ENCODE data around the gene ELL. TPM values are rescaled to one million over a fixed set of nuclear protein-coding genes. Genes with fewer than 3 reads are reported as not detected.

Gene ELL
- polyA plus RNA-seq, 4 donors = 7.8 to 12.0 (median 9.0) TPM

DNA sequence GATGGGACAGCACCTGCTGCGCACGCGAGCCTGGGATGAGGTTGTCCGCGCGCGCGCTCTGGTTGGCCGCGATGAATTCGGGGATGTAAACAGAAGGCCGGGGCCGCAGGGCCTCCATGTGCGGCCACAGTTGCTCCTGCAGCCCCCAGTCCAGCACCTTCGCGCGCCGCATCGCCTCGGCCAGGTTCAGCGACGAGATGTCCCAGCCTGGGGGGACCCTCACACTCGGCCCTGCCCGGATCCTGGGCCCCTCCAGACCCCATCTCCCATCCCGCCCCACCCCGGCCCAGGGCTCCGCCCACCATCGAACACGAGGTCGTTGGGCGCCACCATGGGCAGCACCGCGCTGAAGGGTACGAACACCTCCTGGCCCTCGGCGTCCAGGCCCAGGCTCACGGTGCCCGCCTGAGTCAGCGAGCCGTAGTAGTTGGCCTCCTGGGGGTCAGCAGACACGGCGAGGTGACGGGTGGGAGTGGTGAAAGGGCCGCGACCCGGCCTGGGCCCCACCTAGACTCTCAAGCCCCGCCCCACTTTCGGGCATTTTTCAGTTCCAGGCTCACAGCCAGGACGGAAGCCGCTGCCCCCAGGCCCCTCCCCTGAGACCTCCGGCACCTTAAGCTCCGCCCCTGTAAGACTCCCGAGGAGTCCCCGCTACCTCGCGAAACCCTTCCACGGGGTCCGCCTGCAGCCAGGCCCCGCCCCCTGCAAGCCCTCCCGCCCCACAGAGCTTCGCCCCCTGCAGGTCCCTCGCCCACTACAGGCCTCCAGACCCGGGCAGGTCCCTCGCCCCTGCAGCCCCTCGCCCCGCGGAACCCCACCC, 85.0 kb downstream of the ELL start:
- no peak for DNase-seq (ENCODE audit: low read depth in 4 of 4, low spot score in 3 of 4)

DNA sequence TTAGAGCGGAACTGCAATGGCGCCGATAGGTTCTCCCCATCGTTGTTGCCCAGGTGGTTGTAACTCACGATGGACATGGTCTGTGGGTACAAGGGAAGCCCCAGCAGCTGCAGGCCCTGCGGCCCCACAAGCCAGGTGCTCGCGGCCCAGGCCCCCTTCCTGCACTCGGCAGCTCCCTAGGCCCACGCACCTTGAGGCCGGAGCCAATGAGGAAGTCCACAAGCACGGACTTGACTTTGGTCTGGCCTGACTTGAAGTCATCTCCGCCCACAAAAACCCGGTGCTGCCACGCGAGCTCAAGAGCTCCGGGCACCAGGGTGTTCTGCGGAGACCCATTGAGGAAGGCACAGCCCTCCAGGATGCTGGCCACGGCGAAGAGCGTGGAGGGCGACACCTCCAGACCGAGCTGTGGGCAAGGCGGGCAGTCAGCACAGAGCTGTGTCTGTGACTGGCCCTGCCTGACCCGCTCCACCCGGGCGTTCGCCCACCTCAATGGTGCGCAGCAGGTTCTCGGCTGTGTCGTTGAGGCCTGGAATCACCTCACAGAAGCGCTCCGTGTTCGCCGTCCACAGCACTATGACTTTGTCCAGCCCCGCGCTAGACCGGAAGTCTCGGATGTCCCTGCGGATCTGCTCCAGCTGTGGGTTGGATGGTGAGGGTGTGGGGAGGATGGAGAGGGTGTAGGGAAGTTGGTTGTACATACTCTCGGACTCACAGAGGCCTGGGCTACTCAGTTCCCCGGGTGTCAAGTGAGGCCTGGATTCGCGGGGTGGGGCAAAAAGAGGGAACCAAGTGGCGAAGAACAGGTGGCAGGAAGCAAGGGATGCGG, 85.8 kb downstream of the ELL start:
- DNase-seq (ENCODE audit: low read depth in 4 of 4, low spot score in 3 of 4) = no peak

DNA sequence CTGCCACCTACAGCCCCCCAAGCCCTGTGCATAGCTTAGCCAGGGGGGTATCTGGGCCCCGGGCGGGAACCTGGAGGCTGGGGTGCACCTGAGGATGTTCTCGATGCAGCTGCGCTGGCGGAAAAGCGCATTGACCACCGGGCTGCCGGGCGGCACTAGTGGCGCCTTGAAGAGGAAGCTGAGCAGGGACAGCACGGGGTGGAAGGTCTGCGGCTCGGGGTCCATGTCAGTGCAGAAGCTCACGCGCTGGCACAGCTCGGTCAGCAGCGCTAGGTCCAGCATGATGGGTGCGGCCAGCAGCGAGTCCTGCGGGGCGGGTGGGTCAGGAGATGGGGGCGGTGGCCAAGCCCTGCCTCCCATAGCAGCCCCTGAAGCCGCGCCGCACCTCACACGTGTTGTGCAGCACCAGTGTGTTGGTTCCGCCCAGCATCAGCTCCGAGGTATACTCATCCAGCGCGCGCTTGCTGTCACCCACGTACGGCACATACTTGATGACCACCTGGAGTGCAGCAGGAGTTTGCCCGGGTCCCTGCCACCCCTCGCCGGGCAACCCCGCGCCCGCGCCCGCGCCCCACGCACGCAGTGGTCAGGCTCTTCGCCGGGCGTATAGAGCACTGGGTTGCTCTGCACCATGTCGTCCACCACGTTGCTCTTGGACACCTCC, 86.6 kb downstream of the ELL start:
- no peak for DNase-seq (ENCODE audit: low read depth in 4 of 4, low spot score in 3 of 4)

DNA sequence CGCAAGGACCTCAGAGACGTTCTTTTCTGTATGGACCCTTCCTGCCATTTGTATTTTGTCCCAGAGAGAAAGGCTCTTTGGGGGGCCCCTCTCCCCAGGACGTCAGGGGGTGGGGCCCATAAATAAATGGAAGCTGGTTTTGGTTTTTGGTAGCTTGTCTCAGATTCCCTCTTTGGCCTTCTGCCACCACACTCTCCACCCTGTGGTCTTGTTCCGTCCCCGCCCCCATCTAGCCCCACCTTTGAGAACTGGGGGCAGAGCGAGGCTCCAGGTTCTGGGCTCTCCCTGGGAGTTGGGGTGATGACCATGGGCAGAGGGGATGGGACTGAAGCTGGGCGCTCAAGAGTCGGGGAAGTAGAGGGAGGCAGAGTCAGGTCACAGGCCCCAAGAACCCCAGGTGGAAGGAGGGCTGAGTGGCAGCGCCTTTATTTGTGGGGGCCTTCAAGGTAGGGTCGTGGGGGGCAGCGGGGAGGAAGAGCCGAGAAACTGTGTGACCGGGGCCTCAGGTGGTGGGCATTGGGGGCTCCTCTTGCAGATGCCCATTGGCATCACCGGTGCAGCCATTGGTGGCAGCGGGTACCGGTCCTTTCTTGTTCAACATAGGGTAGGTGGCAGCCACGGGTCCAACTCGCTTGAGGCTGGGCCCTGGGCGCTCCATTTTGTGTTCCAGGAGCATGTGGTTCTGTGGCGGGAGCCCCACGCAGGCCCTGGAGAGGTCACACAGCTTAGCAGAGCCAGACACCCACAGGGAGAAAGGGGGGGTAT, 87.3 kb downstream of the ELL start:
- DNase-seq (ENCODE audit: low read depth in 4 of 4, low spot score in 3 of 4) = no peak

DNA sequence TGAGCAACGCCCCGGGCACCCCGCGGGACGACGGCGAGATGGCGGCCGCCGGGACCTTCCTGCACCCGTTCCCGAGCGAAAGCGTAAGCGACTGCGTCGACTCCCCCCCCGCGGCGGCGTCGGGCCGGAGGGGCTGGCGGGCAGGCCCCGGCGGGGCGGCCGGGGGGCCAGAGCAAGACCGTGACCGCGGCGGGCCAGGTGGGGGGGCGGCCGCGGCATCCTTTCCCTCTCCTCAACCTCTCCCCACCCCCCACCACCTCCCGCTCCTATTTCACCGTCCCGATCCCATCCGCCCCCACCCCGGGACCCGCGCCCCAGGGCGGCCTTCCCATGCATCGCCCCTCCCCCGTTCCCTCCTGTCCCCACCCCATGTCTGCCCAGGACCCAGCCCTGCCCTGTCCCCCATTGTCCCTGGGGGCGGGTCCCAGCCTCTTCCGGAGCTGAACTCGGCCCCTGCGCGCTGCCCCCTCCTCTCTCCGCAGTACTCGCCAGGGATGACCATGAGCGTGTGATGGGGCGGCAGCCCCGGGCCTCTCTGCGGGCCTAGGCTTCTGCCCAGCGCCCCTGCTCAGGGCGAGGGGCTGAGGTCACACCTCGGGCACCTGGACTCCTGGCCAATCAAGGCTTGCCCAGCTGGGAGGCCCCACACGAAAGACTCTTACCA, 88.0 kb downstream of the ELL start:
- DNase-seq (ENCODE audit: low read depth in 4 of 4, low spot score in 3 of 4) = no peak

DNA sequence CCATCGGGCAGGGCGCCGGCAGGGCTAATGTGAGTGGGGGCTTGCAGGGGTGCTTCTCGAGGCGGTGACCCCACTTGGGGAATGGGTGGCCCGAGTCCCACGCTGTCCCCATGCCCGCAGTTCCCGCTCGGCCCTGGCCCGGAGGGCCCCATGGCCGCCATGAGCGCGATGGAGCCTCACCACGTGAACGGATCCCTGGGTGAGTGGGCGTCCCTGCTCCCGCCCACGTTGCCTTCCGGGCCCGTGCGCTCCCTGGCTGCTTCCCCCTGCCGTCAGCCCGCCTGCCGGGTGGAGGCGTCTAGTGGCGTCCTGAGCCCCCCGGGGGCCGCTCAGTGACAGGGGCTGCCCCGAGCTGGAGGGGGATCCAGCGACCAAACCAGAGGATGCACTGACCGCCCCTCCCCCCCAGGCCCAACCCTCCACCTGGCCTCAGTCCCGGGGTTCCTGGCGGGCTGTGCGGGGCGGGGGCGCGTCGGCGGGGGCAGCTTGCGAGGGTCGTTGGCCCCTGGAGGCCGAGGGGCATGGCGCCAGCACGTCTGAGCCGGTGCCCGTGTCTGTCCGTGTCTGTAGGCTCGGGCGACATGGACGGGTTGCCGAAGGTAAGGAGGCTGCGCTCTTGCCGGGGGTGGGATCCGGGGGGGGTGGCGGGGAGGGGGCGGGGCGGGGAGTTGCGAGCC, 88.7 kb downstream of the ELL start:
- no peak for DNase-seq (ENCODE audit: low read depth in 4 of 4, low spot score in 3 of 4)

DNA sequence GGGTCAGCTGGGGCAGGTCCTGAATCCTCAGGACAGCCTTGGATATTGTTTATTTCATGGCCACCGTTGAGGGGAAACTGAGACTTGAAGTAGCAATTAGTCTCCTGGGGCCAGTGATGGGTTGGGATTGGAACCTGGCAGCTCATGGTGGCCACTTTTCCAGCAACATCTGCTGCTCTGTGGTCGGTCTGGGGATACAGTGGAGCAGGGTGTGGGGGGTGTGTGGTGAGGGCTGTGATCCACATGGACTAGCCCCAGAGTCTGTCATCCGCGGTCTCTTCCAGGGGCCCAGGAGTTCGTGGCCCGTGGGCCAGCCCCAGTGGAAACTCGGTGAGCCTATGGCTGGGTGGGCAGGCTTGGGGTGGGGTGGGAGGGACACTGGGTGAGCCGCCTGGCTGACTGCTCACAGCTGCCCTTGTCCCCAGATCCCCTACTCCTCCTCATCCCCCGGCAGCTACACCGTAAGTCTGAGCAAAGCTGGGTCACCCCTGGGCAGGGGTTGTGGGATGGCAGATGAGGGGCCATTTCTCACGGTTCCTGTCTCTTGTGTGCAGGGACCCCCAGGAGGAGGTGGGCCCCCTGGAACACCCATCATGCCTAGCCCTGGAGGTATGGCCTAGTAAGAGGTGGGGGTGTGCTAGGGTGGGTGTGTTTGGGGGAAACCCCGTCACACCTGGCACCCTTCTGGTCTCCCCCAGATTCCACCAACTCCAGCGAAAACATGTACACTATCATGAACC, 89.4 kb downstream of the ELL start:
- no peak for DNase-seq (ENCODE audit: low read depth in 4 of 4, low spot score in 3 of 4)

DNA sequence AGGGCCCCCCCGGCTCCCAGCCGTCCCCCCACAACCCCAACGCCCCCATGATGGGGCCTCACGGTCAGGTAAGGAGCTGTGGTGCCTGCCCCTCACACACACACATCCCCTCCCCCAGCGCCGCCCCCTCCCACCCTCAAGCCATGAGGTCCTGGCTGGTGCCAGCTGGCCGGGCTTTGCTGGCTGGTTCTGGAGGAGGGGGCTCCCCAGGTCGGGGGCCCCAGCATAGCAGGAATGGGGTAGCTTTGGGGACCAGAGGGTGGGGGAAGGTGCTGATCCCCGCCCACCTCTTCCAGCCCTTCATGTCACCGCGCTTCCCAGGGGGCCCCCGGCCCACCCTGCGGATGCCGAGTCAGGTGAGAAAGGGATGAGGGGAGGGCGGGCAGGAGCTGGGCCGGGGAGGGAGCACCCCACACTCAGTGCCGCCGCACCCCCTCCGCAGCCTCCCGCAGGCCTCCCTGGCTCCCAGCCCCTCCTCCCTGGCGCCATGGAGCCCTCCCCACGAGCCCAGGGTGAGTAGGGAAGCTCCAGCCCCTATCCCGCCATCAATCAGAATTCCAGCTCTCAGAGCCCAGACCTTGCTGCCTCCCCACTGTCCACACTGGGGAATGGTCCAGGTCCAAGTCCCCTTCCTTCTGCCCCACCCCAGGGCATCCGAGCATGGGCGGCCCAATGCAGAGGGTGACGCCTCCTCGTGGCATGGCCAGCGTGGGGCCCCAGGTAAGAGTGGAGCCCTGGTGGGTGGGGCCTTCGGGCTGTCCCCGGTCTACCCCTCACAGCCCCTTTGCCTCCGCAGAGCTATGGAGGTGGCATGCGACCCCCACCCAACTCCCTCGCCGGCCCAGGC, 90.3 kb downstream of the ELL start:
- no peak for DNase-seq (ENCODE audit: low read depth in 4 of 4, low spot score in 3 of 4)

DNA sequence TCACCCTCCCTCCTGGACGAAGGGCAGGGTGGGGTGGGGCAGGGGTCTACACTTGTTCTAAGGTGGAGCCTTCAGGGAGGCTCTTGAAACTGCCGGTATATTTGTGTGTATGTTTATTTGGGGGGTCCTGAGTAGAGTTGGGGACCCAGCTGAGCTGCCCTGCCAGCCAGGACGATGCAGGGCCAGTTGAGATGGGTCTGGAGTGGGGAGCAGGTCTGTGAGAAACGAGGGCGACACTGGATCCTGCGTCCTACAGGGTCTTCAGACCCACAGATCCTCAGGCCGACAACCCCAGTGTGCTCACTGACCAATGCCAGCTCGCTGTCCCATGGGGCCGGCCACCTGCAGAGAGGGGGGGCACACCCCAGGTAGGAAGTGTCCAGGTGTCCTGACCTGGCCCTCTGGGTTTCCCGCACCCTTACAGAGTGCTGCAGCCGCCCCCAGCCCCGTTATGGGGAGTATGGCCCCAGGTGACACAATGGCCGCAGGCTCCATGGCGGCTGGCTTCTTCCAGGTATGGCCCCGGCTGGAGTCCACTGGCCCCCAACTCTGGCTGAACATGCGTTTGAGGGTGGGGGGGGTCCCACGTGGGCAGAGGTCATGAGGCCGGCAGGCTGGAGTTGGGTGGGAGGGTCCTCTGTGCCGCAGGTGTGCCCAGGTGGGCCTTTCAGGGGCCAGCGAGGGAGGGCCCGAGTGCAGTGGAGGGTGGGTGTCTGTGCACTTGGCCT, 91.3 kb downstream of the ELL start:
- no peak for DNase-seq (ENCODE audit: low read depth in 4 of 4, low spot score in 3 of 4)

DNA sequence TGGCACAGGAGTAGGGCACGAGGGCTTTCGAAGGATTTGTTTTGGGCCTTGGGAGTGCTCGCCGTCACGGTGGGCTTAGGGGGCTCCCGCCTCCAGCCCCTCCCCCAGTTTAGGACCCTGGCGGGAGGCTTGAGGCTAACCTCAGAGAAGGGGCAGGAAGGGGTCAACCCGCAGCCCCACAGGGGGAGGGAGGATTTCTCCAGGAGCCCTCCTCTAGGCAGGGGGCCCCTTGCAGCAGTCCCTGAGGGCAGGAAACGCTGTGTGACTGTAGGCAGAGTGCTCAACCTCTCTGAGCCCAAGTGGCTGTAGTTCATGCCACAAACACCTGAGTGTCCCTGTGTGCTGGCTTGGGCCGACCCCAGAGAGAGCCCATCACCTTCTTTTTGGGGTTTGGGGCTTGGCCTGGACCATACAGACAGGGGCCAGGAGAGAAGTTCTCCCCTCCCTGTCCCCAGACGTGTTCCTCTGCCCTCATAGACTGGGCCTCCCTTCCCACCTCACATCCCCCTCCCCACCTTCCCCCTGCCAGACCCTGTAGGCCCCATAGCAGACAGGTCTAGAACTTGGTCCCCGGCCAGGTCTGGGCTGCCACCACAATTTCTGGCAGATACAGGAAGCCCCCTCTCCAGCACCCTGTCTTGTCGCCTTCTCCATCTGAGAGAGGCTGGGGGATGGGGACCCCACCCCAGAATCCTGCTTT, 92.0 kb downstream of the ELL start:
- no peak for DNase-seq (ENCODE audit: low read depth in 4 of 4, low spot score in 3 of 4)

DNA sequence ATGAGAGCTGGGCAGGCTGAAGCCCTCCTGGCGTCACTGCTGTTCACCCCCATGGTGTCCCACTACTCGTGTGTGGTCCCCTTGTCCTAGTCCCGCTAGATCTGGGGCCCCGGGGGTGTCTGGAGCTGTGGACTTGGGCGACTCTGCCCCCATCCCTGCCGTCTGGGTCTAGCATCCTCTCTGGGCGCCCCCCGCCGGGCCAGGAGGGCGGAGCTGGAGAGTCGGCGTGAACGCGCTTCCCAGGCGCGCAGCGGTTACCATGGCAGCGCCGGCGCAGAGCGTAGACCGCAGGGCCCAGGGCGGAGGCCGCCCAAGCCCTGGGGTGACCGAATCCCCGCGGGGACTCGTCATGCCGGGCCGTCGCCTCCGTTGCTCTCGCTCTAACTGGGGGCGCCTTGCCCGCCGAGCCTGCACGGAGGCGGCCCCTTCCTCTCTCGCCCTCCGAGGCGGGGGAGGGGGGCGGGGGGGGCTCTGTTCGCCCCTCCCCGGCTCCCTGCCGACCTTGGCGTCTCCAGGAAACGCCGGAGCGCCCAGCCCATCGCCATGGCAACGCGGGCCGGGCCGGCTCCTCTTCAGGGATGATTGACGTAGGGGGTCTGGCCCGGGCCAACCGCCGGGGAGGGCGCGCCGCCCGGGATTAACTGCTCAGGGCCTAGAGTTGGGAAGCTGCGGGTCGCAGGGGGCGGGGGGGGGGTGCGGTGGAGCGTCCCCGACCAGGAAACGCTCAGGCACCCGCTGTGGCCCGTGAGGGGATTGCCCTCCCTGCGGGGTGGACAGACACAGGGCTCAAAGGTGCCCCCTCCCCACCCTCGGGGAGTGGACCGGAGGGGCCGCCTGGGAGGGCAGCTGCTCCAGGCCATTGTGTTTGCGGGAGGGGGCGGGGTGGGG, 92.8 kb downstream of the ELL start:
- DNase-seq (ENCODE audit: low read depth in 4 of 4, low spot score in 3 of 4) = no peak

DNA sequence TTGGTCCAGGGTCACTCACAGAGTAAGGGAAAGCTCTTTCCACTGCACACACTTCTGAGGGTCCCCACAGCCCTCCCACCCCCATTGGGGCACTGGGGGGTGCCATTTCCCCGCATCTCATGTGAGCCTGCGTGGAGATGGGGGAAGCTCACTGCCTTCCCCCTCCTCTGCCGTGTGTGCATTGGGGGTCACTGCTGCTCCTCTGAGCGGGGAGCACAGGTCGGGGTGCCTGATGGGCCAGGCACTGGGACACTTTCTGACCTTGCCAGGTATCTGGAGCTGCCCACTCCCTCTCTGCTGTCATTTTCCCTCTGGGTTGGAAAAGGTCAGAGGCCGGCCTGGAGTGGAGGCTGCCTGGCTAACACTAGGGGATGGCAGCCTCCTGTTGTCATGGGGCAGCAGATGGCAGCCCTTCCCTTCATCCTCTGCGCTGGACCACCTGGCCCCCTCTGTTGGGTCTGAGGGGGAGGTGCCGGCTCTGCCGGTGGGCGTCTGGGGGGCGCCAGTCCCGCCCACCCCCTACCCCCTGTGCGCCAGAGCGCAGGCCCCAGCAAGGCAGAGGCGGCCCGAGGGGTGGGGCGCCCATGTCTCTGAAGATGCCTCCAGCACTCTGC, 93.6 kb downstream of the ELL start:
- DNase-seq (ENCODE audit: low read depth in 4 of 4, low spot score in 3 of 4) = no peak

DNA sequence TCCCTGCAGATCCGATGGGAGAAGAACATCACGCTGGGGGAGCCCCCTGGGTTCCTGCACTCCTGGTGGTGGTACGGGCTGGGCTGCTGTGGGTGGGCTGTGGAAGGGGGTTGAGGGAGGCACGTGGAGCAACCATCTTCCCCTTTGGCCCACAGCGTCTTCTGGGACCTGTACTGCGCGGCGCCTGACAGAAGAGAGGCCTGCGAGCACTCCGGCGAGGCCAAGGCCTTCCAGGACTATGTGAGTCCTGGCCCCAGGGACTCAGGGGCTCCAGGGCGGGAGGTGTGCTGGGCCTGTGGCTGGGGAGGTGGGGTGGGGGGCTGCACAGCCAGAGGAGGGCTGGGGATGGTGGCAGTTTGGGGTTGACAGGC, 94.1 kb downstream of the ELL start:
- no peak for DNase-seq (ENCODE audit: low read depth in 4 of 4, low spot score in 3 of 4)

DNA sequence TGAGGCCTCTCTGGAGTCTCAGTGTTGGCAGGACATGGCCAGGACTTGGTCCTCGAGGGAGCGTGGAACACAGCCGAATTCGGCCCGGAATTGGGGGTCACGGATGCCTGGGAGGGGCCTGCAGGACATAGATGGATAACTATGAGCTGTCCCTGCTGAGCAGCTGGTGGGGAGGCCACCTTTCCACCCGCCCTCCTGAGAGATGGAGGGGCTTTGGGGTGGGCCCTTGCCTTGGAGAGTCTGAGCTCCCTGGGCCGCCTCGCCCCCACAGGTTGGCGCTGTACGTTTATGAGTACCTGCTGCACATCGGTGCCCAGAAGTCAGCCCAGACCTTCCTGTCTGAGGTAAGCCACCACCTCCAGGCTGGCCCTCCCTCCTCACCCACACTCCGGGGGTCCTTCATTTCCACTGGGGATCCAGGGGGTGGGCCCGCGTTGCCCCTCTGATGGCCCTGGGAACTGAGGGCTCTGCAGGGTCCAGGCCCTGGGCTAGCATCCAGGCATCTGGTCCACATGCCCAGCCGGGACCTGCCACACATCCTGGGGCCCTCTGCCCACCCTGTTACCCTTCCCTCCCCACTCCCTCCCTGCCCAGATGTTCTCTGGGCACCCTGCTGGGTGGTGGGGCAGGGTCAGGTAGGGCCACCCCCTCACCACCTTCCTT, 94.7 kb downstream of the ELL start:
- no peak for DNase-seq (ENCODE audit: low read depth in 4 of 4, low spot score in 3 of 4)

DNA sequence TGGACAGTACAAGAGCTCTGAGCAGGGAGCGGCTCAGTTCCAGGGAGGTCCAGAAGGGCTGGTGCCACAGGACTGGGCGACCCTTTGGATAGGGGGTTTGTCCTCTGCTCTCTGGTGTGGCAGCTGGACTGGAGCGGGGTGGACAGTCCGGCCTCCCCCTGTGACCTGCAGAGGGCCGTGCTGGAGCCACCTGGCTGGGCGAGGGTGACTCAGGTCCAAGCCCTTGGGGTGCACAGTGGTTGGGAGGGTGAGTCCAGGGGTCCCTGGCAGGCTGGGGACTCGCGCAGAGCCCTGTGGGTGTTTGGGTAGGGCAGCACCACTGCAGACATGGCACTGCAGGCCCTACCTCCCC, 95.5 kb downstream of the ELL start:
- DNase-seq (ENCODE audit: low read depth in 4 of 4, low spot score in 3 of 4) = no peak

Measured in left renal pelvis (tissue), 4 donors.